ENCODE data around the gene MTRR.

- no peak for TF ChIP-seq CTCF (IDR thresholded peaks at IDR 0.05; ENCODE audit: low read length)
- no peak for TF ChIP-seq EZH2 (IDR thresholded peaks at IDR 0.05; ENCODE audit: borderline replicate concordance, low read length)
Observed at GRCh38 chr5:7930011-7930410, 61.1 kb downstream of the MTRR start.
